C4-2B (cell line): ENCODE data around the gene TNFRSF1B.

Experiments used
- ZFX ChIP-seq: fragments of 450-650 bp; IDR thresholded peaks from 2 replicates; pipeline ENCODE4 v1.6.1; 2017
- TF ChIP-seq, protein P1 (sequence below): fragments of 450-650 bp; conservative IDR thresholded peaks from 2 replicates; pipeline ENCODE4 v1.5.1; 2017; ENCODE audit warnings: mild to moderate bottlenecking

DNA sequence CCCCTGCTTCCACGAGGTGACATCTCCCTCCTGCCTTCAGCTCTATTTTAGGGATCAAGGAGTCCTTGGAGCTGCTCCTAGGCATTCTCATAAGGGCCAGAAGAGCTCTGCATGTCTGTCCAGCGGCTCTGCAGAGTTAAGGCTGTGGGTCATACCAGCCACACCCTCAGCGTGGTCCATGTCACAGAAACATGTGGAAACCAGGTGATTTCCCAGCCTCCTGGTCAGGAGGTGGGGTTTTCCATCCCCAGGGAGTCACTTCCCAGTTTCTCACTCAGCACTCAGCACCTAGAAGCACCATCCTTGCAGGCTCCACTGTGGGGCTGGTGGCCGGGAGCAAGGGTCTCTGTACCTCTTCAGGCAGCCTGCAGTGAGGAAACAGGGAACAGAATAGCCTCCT lies 1.4 kb upstream of the TNFRSF1B start:
- TF ChIP-seq, protein P1, sequence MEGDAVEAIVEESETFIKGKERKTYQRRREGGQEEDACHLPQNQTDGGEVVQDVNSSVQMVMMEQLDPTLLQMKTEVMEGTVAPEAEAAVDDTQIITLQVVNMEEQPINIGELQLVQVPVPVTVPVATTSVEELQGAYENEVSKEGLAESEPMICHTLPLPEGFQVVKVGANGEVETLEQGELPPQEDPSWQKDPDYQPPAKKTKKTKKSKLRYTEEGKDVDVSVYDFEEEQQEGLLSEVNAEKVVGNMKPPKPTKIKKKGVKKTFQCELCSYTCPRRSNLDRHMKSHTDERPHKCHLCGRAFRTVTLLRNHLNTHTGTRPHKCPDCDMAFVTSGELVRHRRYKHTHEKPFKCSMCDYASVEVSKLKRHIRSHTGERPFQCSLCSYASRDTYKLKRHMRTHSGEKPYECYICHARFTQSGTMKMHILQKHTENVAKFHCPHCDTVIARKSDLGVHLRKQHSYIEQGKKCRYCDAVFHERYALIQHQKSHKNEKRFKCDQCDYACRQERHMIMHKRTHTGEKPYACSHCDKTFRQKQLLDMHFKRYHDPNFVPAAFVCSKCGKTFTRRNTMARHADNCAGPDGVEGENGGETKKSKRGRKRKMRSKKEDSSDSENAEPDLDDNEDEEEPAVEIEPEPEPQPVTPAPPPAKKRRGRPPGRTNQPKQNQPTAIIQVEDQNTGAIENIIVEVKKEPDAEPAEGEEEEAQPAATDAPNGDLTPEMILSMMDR, result no peak
- TF ChIP-seq ZFX, result no peak
